ENCODE results near the gene KAT6B.

The KAT6B gene

GRCh38 chr10:75058161-75058560, 231.8 kb downstream of the KAT6B start:
- no peak for DNase-seq (ENCODE audit: low read depth, low spot score)
- POLR2A ChIA-PET, result no interaction called here
- no peak for TF ChIP-seq CTCF (IDR thresholded peaks at IDR 0.05; ENCODE audit: insufficient read depth, low read length, missing control alignments)
- CTCF ChIA-PET, result interaction anchor here (1.1 to 1.2 kb wide), 2 partner anchors 33 to 811 kb away, joined by 3 read pairs; no protein-coding TSS in a partner anchor
- no peak overlapping the region for H3K4me3 ChIP-seq (ENCODE audit: low read depth, low read length)

GRCh38 chr10:75061709-75062505, 235.5 kb downstream of the KAT6B start:
- no peak overlapping the region for H3K4me3 ChIP-seq (ENCODE audit: low read depth, low read length)
- TF ChIP-seq CTCF (IDR thresholded peaks at IDR 0.05; ENCODE audit: insufficient read depth, low read length, missing control alignments), result no peak
- ChIA-PET POLR2A (interaction anchor here (0.6 kb wide), 1 partner anchor 220 kb away, joined by 3 read pairs; no protein-coding TSS in a partner anchor), CTCF (interaction anchor here (2.1 kb wide), 1 partner anchor 14 kb away, joined by 5 read pairs; no protein-coding TSS in a partner anchor)
- DNase-seq (ENCODE audit: low read depth, low spot score), result no peak

- ChIA-PET POLR2A (interaction anchor here (0.6 kb wide), 1 partner anchor 221 kb away, joined by 3 read pairs; no protein-coding TSS in a partner anchor), CTCF (interaction anchor here (1.4 to 2.1 kb wide), 2 partner anchors 13 to 818 kb away, joined by 4 to 5 read pairs; no protein-coding TSS in a partner anchor)
- TF ChIP-seq CTCF (IDR thresholded peaks at IDR 0.05; ENCODE audit: insufficient read depth, low read length, missing control alignments), result no peak
- no peak overlapping the region for H3K4me3 ChIP-seq (ENCODE audit: low read depth, low read length)
- no peak for DNase-seq (ENCODE audit: low read depth, low spot score)
Measured at GRCh38 chr10:75062506-75063299, 236.3 kb downstream of the KAT6B start.

- POLR2A ChIA-PET, result no interaction called here
- DNase-seq (ENCODE audit: low read depth, low spot score), result no peak
- no peak overlapping the region for H3K4me3 ChIP-seq (ENCODE audit: low read depth, low read length)
- no peak for TF ChIP-seq CTCF (IDR thresholded peaks at IDR 0.05; ENCODE audit: insufficient read depth, low read length, missing control alignments)
- CTCF ChIA-PET, result interaction anchor here (1.4 to 2.1 kb wide), 2 partner anchors 12 to 819 kb away, joined by 4 to 5 read pairs; no protein-coding TSS in a partner anchor
Measured at GRCh38 chr10:75063461-75064230, 237.2 kb downstream of the KAT6B start.

GRCh38 chr10:75065076-75065475, 238.7 kb downstream of the KAT6B start:
- no peak for TF ChIP-seq CTCF (IDR thresholded peaks at IDR 0.05; ENCODE audit: insufficient read depth, low read length, missing control alignments)
- ChIA-PET CTCF (interaction anchor here (0.6 kb wide), 1 partner anchor 51 kb away, joined by 3 read pairs; no protein-coding TSS in a partner anchor), POLR2A (no interaction called here)
- H3K4me3 ChIP-seq (ENCODE audit: low read depth, low read length), result no peak overlapping the region
- DNase-seq (ENCODE audit: low read depth, low spot score), result no peak
